Measurements from ENCODE around the gene PPP1R37.

The PPP1R37 gene

GRCh38 chr19:45140533-45140932 lies 47.6 kb downstream of the PPP1R37 start:
- no peak for DNase-seq

GRCh38 chr19:45141203-45141900 lies 48.4 kb downstream of the PPP1R37 start:
- no peak for DNase-seq

- DNase-seq, result no peak
Observed at GRCh38 chr19:45142016-45142725, 49.2 kb downstream of the PPP1R37 start.

- no peak for DNase-seq
Observed at GRCh38 chr19:45142726-45143110, 49.7 kb downstream of the PPP1R37 start.

GRCh38 chr19:45144431-45145269 lies 51.7 kb downstream of the PPP1R37 start:
- no peak for DNase-seq

GRCh38 chr19:45145270-45146189 lies 52.6 kb downstream of the PPP1R37 start:
- DNase-seq, result no peak

GRCh38 chr19:45146251-45146650 lies 53.3 kb downstream of the PPP1R37 start:
- DNase-seq, result no peak

GRCh38 chr19:45146741-45147205 lies 53.8 kb downstream of the PPP1R37 start:
- no peak for DNase-seq

- DNase-seq, result no peak
Observed at GRCh38 chr19:45147835-45148676, 55.1 kb downstream of the PPP1R37 start.

- DNase-seq, result no peak
Observed at GRCh38 chr19:45149129-45149528, 56.1 kb downstream of the PPP1R37 start.

- no peak for DNase-seq
Observed at GRCh38 chr19:45150180-45150579, 57.2 kb downstream of the PPP1R37 start.

- no peak for DNase-seq
Observed at GRCh38 chr19:45150751-45151281, 57.8 kb downstream of the PPP1R37 start.

- DNase-seq, result no peak
Observed at GRCh38 chr19:45151320-45151719, 58.3 kb downstream of the PPP1R37 start.

GRCh38 chr19:45151821-45152503 lies 59.0 kb downstream of the PPP1R37 start:
- DNase-seq, result no peak

GRCh38 chr19:45152504-45153338 lies 59.7 kb downstream of the PPP1R37 start:
- DNase-seq, result no peak

- no peak for DNase-seq
Observed at GRCh38 chr19:45153339-45154063, 60.5 kb downstream of the PPP1R37 start.

- no peak for DNase-seq
Observed at GRCh38 chr19:45154064-45154827, 61.3 kb downstream of the PPP1R37 start.

- DNase-seq, result no peak
Observed at GRCh38 chr19:45156011-45156630, 63.1 kb downstream of the PPP1R37 start.
